Endodermal cell (in vitro differentiated cells): ENCODE data around the gene FAM149B1. TPM values are rescaled to one million over a fixed set of nuclear protein-coding genes. Genes with fewer than 3 reads are reported as not detected.

Experiments
- DNase-seq: peaks from one replicate; pipeline ENCODE4 v3.0.0-alpha.2; 2017
- H3K27ac ChIP-seq: 2 replicates; pipeline ENCODE4 v1.5.1; 2013; ENCODE audit warnings: mild to moderate bottlenecking, low read depth, low read length, moderate library complexity
- H3K27me3 ChIP-seq: 2 replicates; pipeline ENCODE4 v1.6.1; 2013; ENCODE audit warnings: mild to moderate bottlenecking, low read length, moderate library complexity; ENCODE audit not compliant: insufficient read depth, control insufficient read depth, poor library complexity, severe bottlenecking
- H3K36me3 ChIP-seq: 2 replicates; pipeline ENCODE4 v1.7.0; 2013; ENCODE audit warnings: mild to moderate bottlenecking, low read length, moderate library complexity; ENCODE audit not compliant: control insufficient read depth, insufficient read depth
- H3K4me1 ChIP-seq: one replicate; pipeline ENCODE4 v1.7.0; 2013; ENCODE audit warnings: low read length; ENCODE audit not compliant: control insufficient read depth, insufficient read depth
- H3K4me3 ChIP-seq: 2 replicates; pipeline ENCODE4 v1.5.1; 2013; ENCODE audit warnings: mild to moderate bottlenecking, low read length, moderate library complexity
- H3K9ac ChIP-seq: 2 replicates; pipeline ENCODE4 v1.6.1; 2013; ENCODE audit warnings: mild to moderate bottlenecking, low read length, moderate library complexity; ENCODE audit not compliant: poor library complexity, severe bottlenecking; ENCODE audit errors: extremely low read depth
- H3K9me3 ChIP-seq: 2 replicates; pipeline ENCODE4 v1.6.1; 2013; ENCODE audit warnings: mild to moderate bottlenecking, low read length, moderate library complexity; ENCODE audit not compliant: control insufficient read depth
- H3K27ac Mint-ChIP-seq: 2 replicates; pipeline ENCODE4 v1.8.0; 2020; ENCODE audit warnings: mixed read lengths
- H3K27me3 Mint-ChIP-seq: 2 replicates; pipeline ENCODE4 v1.8.0; 2021; ENCODE audit warnings: mild to moderate bottlenecking, mixed read lengths; ENCODE audit not compliant: insufficient read depth
- H3K36me3 Mint-ChIP-seq: 2 replicates; pipeline ENCODE4 v1.8.0; 2020; ENCODE audit warnings: low read depth, mixed read lengths
- H3K4me1 Mint-ChIP-seq: 2 replicates; pipeline ENCODE4 v1.8.0; 2020; ENCODE audit warnings: mixed read lengths
- H3K4me3 Mint-ChIP-seq: 2 replicates; pipeline ENCODE4 v1.8.0; 2020; ENCODE audit warnings: mild to moderate bottlenecking, moderate library complexity, mixed read lengths
- H3K9me3 Mint-ChIP-seq: 2 replicates; pipeline ENCODE4 v1.8.0; 2020; ENCODE audit warnings: mild to moderate bottlenecking, mixed read lengths
- WGBS, 2 experiments: methylation state at CpG; one replicate each; pipeline versions ENCODE4 v1.1.5 to v1.1.7; 2013; ENCODE audit warnings: missing lambda C conversion rate in 2 of 2, mixed read lengths in 1 of 2; ENCODE audit not compliant: insufficient coverage in 1 of 2, insufficient read length in 1 of 2; 5-methylcytosine and 5-hydroxymethylcytosine counted together
- total RNA-seq, 2 donors: library from RNA; stranded (reverse); fragmentation: NEBNext Ultra II Directional in 1 of 2; extraction: Animal tissue kit (Norgen Biotek cat#: 25700) in 1 of 2; gene quantifications; 2 replicates in 1 of 2; 3 replicates in 1 of 2; pipeline ENCODE4 v1.2.1, GENCODE V29; 2021
- TF ChIP-seq, protein P1 (sequence below): fragments of 200-600 bp; sonication (generic); conservative IDR thresholded peaks from 2 replicates; pipeline ENCODE4 v1.5.0; 2021; ENCODE audit warnings: antibody characterized with exemption, mild to moderate bottlenecking

FAM149B1 gene
- total RNA-seq, 2 donors from 2014 or later = 29.1 to 29.2 TPM

DNA sequence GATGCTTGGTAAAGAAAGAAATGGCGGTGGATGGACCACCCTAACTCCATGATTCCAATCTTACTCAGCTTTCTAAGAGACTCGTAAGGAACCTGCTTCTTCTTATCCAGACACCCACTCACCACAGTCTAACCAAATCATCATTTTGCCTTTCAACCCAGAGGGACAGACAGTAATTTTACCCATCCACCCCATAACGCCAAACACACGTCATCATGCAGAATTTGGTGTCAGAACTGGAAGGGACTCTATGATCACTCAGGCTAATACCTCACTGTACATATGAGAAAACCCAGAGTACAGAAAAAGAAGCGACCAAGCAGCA, 499 bp upstream of the FAM149B1 start:
- WGBS, 2 experiments = 5 to 10% methylated on average over 2 to 5 of the region's 5 CpGs
- H3K36me3 ChIP-seq = peaks cover 16% of the 10 kb centered on the region
- Mint-ChIP-seq H3K27ac (peak overlapping the region; percentile 100), H3K27me3 (no peaks in the 10 kb centered on the region), H3K4me1 (peaks cover 10% of the 10 kb centered on the region), H3K36me3 (peaks cover 15% of the 10 kb centered on the region), H3K4me3 (peak overlapping the region; percentile 99), H3K9me3 (no peaks in the 10 kb centered on the region)
- H3K9me3 ChIP-seq = no peaks in the 10 kb centered on the region
- TF ChIP-seq, protein P1, sequence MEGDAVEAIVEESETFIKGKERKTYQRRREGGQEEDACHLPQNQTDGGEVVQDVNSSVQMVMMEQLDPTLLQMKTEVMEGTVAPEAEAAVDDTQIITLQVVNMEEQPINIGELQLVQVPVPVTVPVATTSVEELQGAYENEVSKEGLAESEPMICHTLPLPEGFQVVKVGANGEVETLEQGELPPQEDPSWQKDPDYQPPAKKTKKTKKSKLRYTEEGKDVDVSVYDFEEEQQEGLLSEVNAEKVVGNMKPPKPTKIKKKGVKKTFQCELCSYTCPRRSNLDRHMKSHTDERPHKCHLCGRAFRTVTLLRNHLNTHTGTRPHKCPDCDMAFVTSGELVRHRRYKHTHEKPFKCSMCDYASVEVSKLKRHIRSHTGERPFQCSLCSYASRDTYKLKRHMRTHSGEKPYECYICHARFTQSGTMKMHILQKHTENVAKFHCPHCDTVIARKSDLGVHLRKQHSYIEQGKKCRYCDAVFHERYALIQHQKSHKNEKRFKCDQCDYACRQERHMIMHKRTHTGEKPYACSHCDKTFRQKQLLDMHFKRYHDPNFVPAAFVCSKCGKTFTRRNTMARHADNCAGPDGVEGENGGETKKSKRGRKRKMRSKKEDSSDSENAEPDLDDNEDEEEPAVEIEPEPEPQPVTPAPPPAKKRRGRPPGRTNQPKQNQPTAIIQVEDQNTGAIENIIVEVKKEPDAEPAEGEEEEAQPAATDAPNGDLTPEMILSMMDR = no peak
- no peaks in the 10 kb centered on the region for H3K27me3 ChIP-seq
- peak overlapping the region; percentile 93 for H3K9ac ChIP-seq
- H3K4me3 ChIP-seq = peak overlapping the region; percentile 94
- no peaks in the 10 kb centered on the region for H3K4me1 ChIP-seq
- DNase-seq = no peak
- H3K27ac ChIP-seq = peak overlapping the region; percentile 82

DNA sequence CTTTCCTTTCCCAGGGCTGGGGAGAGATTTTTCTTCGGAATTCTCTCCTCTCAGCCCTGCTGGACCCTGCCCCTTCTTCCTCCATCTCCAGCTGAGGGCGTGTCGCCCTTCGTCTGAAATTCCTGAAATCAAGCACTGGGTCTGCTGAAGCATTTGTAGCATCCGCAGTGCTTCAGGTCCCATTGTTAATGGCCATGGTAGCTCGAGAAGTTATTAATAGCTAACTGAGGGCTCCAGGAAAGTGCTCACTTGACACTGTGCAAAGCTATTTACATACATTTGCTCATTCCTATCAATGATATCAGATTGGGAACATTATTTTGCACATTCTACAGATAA, 515 bp downstream of the FAM149B1 start:
- Histone ChIP-seq H3K9ac (peak overlapping the region; percentile 93), H3K36me3 (peaks cover 6% of the 10 kb centered on the region), H3K27me3 (no peaks in the 10 kb centered on the region), H3K9me3 (no peaks in the 10 kb centered on the region), H3K4me3 (peak overlapping the region; percentile 94), H3K27ac (peak overlapping the region; percentile 82), H3K4me1 (no peaks in the 10 kb centered on the region)
- H3K4me3 Mint-ChIP-seq = peak overlapping the region; percentile 99
- WGBS, 2 experiments = 0% methylated on average over 4 to 6 of the region's 6 CpGs
- peaks cover 10% of the 10 kb centered on the region for H3K4me1 Mint-ChIP-seq
- DNase-seq = no peak
- no peaks in the 10 kb centered on the region for H3K9me3 Mint-ChIP-seq
- TF ChIP-seq, protein P1 = peak; percentile 12
- H3K36me3 Mint-ChIP-seq = peaks cover 11% of the 10 kb centered on the region
- no peaks in the 10 kb centered on the region for H3K27me3 Mint-ChIP-seq
- peak overlapping the region; percentile 98 for H3K27ac Mint-ChIP-seq

DNA sequence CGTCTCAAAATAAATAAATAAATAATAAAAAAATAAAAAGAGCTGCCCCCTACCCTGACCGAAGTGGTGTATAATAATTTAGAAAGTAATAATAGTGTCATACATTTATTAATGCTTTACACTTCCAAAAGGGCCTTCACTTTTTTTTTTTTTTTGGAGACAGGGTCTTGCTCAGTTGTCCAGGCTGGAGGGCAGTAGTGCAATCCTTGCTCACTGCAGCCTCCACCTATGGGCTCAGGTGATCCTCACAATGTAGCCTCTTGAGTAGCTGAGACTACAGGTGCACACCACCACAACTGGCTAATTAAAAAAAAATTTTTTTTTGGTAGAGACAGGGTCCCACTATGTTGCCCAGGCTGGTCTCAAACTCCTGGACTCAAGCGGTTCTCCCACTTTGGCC, 1.4 kb downstream of the FAM149B1 start:
- Mint-ChIP-seq H3K36me3 (peaks cover 7% of the 10 kb centered on the region), H3K4me3 (peak overlapping the region; percentile 99), H3K4me1 (peaks cover 10% of the 10 kb centered on the region), H3K9me3 (no peaks in the 10 kb centered on the region), H3K27ac (no peak overlapping the region), H3K27me3 (no peaks in the 10 kb centered on the region)
- H3K36me3 ChIP-seq = no peaks in the 10 kb centered on the region
- TF ChIP-seq, protein P1 = no peak
- no peaks in the 10 kb centered on the region for H3K4me1 ChIP-seq
- WGBS, 2 experiments = 97 to 100% methylated on average over 1 of the region's 3 CpGs
- H3K9ac ChIP-seq = no peak overlapping the region
- H3K27ac ChIP-seq = no peak overlapping the region
- DNase-seq = no peak
- H3K27me3 ChIP-seq = no peaks in the 10 kb centered on the region
- no peak overlapping the region for H3K4me3 ChIP-seq
- no peaks in the 10 kb centered on the region for H3K9me3 ChIP-seq
